GM18870 (cell line): ENCODE results near the gene SLC7A5.
"Not testable (repeated sequence)": the region's sequence is repeated elsewhere in the genome, so short reads cannot be mapped to it uniquely, and the experiment has no call there.

Experiments used
- ATAC-seq: cut with Tn5 transposase; IDR thresholded peaks from one replicate; pipeline ENCODE4 v1.9.1; 2021; ENCODE audit warnings: moderate library complexity; ENCODE audit not compliant: unreplicated experiment

The SLC7A5 gene

GRCh38 chr16:87835882-87836331, 33.4 kb downstream of the SLC7A5 start:
- ATAC-seq = no peak

DNA sequence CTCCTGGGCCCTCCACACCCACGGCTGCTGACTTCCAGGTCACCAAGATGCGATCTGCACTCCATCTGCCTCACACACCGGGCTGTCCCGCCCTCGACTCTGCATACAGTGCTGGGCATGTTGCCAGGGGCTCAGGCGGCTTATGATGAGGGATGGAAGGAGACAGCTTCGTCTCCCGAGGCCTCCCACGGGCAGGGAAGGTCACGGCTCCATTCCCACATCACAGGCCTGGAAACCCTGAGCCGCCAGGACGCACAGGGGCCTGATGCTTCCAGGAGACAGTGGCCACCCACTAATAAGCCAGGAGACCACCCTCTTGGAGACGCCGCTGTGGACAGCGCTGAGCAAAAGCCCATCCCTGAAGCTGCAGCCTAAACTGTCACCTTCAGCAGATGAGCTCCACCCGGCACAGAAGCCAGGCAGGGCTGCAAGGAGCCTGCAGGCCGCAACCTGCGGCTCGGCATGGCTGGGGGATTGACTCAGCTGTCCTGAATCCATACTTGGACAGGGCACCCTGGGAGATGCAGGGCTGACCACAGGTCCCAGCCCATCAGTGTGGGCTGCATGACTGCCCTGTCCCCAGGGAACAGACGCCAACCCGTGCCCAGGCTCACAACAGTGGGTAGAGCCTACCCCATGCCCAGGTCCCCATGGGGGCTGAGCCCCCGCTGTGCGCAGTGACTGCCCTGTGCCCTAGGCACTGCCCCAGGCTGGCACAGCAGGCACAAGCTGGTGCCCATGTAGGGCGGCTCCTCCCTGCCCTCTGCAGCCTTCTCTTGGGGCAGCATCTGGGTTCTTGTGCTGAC, 34.4 kb downstream of the SLC7A5 start:
- no peak for ATAC-seq

DNA sequence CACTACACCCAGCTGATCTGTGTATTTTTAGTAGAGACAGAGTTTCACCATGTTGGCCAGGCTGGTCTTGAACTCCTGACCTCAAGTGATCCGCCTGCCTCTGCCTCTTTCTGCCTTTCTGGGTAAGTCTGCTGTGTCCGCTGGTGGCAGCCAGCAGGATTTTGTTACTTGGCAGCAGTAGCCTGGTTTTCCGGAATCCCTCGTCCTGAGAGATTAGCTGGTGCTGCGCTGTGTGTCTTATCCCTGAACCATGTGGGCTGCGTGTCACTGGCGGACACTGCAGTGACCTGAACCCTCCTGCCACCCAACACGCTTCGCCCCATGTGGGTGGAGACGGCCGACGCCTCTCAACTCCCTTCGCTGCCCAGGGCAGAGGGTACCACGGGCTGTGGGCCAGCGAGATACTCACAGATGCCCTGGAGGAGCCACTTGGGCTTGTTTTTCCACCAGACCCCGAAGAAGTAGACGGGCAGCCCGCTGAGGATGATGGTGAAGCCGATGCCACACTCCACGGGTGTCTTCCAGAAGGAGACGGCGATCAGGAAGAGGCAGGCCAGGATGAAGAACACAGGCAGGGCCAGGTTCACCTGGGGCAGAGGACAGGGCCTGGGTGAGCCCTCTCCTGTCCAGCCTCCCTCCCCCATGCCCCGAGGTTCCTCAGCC, 35.2 kb downstream of the SLC7A5 start:
- no peak for ATAC-seq

DNA sequence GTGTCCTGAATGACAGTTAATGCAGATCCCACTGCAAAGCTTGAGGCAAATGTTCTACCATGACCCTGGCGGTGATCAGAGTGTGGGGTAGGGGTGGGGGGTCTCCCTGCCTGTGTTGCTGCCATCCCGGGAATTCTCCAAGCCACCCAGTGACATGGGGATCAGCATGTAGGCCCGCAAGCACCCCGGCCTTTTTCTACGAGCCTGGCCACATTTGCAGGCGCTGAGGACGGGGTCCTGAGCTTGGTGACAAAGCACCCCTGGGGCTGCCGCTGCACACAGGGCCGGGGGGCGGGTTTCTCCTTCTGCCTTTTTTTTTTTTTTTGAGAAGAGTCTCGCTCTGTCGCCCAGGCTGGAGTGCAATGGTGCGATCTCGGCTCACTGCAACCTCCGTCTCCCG, 35.8 kb downstream of the SLC7A5 start:
- ATAC-seq = no peak

- no peak for ATAC-seq
Observed at GRCh38 chr16:87832741-87833502, 36.4 kb downstream of the SLC7A5 start.

GRCh38 chr16:87832137-87832527, 37.2 kb downstream of the SLC7A5 start:
- no peak for ATAC-seq

- ATAC-seq = no peak
Observed at GRCh38 chr16:87831421-87832136, 37.7 kb downstream of the SLC7A5 start.

DNA sequence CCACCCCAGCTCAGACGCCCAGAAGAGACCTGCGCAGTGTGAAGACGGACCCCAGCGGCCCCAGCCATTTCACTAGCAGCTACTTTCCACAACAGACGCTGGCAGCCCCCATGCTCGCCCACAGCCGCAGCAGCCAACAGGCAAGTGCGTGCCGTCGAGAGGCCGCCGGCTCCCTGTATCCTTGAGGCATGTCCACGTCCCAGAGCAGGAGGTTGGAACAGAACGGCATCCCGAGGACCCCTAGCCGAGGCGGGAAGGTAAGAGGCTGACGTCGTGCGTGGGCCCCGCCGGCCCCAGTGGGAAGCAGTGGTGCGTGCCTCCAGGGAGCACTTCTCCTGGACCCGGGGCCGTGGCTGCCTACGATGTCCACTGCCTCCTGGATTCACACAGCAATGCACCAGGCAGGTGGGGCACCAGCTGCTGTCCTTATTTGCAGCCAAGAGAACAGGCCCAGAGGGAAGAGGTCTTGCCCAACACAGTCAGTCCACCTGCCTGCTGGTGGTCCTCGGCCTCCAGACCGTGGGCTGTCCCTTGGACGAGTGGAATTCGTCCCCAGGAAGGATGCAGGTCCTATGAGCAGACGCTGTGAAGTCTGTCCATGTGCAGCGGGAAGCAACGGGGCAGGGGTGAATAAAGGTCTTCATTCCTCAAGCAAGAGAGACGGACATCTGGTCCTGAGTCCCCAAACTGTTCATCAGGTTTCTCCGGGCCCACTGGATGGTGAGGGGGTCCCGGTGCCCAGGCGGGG, 38.5 kb downstream of the SLC7A5 start:
- ATAC-seq = no peak

- ATAC-seq = no peak
Observed at GRCh38 chr16:87829988-87830672, 39.2 kb downstream of the SLC7A5 start.

DNA sequence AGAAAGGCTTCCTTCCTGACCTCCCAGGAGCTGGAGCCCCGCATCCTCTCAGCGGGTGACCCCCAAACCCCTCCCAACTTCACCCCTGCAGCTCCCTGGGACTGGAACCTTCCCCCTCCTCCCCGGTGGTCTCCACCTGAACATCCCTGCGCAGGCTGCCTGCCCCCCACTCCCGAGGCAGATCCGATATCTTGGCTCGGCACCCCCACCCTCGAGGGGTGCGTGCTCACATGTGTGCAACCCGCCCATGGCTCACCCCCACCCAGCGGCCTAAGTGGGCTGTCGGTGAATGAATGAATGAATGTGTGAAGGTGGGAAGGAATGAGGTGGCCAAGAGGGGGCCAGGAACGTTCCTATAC, 39.7 kb downstream of the SLC7A5 start:
- no peak for ATAC-seq

DNA sequence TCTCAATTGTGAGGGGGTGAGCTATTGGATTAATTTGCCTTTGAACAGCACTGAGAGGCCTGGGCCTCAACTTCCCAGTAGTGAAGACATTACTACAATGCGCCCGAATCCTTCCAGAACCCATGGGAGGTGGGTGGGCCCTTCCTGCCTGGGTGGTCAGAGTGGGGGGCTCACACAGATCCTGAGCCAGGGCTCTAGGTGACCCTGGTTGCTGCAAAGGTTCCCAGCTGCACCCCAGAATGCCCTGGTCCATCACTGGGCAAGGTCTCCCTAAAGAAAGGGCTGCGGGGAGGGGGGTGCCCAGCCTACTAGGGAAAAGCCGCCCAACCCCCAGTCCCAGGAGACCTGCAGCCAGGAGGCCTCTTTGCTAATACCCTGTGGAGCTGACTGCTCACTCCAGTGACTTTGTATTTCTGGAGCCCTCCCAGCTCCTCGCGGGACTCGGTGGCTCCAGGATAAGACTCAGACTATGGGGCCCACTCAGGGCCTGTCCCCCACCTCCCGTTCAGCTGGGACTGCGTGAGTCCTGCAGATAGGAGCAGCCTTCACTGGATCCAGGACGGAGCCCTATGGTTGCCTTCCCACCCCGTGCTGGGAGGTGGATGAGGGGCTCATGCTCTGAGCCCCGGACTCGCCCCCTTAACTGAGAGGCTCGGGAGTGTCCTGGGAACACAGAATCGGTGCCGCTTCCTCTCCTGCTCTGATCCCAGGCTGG, 40.2 kb downstream of the SLC7A5 start:
- no peak for ATAC-seq

- ATAC-seq = no peak
Observed at GRCh38 chr16:87828071-87828906, 41.0 kb downstream of the SLC7A5 start.

GRCh38 chr16:87827588-87827915, 41.8 kb downstream of the SLC7A5 start:
- not testable (repeated sequence) for ATAC-seq

DNA sequence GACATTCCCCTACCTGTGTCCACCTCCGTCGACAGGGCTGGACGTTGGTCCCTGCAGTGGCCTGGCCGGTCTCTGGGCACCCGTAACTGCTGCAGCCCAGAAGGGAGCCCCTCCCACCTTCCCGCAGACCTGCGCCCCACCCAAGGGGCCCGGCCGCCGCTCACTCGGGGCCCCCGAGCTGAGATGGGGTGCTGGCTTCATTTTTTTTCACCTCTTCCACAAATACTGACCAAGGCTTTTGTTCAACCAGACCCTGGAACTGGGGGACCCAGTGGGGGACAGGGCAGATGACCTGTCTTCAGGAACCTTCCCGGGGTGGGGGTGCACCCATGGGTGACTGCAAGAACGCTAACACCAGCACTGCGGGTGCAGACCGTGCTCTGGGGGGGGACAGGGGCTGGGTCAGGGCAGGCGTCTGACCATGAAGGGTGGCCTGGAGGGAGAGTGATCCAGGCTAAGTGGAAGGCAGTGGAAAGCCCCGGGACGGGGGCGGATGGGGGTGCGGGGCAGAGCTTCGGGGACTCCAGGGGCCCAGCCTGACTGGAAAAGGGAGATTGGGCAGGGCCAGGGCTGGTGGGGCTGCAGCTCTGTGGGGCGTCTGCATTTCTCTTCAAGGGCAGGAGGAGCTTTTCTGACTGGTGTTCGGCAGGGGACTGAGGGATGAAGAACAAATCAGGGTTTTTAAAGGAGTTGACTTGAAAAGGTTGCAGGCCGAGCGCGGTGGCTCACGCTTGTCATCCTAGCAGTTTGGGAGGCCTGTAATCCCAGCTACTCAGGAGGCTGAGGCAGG, 42.3 kb downstream of the SLC7A5 start:
- no peak for ATAC-seq

GRCh38 chr16:87826407-87826797, 42.9 kb downstream of the SLC7A5 start:
- not testable (repeated sequence) for ATAC-seq

DNA sequence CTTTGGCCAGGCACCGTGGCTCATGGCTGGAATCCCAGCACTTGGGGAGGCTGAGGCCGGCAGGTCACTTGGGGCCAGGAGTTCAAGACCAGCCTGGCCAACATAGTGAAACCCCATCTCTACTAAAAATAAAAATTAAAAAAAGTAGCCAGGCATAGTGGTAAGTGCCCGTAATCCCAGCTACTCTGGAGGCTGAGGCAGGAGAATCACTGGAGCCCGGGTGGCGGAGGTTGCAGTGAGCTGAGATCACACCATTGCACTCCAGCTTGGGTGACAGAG, 43.5 kb downstream of the SLC7A5 start:
- ATAC-seq = not testable (repeated sequence)

DNA sequence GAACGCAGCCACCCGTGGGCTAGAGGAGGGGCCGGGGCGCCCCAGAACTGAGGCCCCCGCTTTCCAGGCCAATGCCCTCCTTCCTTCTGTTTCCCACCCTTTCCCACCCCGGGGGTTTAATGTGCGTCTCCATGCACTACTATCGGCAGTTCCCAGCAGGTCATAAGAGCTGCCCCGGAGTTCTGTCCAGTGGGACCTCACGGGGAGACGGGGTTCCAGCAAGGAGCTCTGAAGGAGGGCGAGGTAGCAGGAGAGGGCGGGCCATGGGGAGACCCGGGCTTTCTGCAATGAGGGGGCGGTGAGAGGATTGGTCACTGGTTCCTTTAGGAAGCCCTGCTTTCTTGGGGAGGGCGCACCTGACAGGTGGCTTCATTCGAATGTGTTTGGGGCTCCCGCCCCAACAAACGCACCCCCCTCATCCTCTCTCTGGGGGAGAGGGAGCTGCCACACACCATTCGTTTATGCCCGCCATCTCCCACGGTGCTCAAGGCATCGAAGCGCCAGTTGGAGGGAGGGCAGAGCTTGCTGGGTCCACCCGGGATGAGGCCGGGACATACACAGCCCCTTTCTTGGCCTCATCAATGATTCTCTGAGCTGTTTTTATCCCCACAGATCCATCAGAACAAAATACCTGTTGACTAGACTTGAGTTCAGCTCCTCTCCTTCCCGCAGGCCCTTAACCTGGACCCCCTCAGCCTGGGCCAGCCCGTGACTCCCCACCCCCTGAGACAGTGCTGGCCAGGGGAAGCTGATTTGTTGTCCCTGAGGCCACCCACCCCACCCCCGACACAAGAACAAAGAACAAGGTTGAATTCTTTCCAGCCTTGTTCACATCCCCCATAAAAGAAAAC, 44.1 kb downstream of the SLC7A5 start:
- no peak for ATAC-seq
